H1 (cell line): ENCODE results near the gene NOL4L. TPM values are rescaled to one million over a fixed set of nuclear protein-coding genes. Genes with fewer than 3 reads are reported as not detected.

ENCODE experiments used
- ATF2 ChIP-seq: IDR thresholded peaks from 2 replicates; pipeline ENCODE4 v1.6.1; 2012; ENCODE audit warnings: low read length, inconsistent platforms
- CBX5 ChIP-seq: fragments of 300-800, 300-1000 bp; sonication (generic); IDR thresholded peaks from 2 replicates; pipeline ENCODE4 v1.7.1; 2016; ENCODE audit warnings: antibody characterized with exemption, low read length, low read depth
- CHD7 ChIP-seq: fragments of 300-600 bp; sonication (generic); IDR thresholded peaks from 2 replicates; pipeline ENCODE4 v1.7.1; 2012; ENCODE audit warnings: low read length, moderate library complexity, mild to moderate bottlenecking, inconsistent platforms; ENCODE audit not compliant: insufficient replicate concordance
- EP300 ChIP-seq, 2 experiments: IDR thresholded peaks; 1 replicate in 1 of 2; 2 replicates in 1 of 2; pipeline ENCODE4 v1.6.1; 2011 to 2012; ENCODE audit warnings: low read depth in 2 of 2, low read length in 2 of 2, mild to moderate bottlenecking in 2 of 2, borderline replicate concordance in 1 of 2, inconsistent platforms in 1 of 2, moderate library complexity in 1 of 2
- HDAC2 ChIP-seq, 2 experiments: fragments of 300-600 bp in 1 of 2; sonication (generic) in 1 of 2; IDR thresholded peaks; 2 replicates each; pipeline ENCODE4 v1.6.1; 2011 to 2012; ENCODE audit warnings: low read depth in 2 of 2, low read length in 2 of 2, mild to moderate bottlenecking in 2 of 2, moderate library complexity in 2 of 2, borderline replicate concordance in 1 of 2, inconsistent platforms in 1 of 2
- POLR2AphosphoS5 ChIP-seq: IDR thresholded peaks from 2 replicates; pipeline ENCODE4 v1.6.1; 2011; ENCODE audit warnings: low read depth, low read length
- RNF2 ChIP-seq: fragments of 200-900, 300-1000 bp; sonication (generic); IDR thresholded peaks from 2 replicates; pipeline ENCODE4 v1.7.1; 2016; ENCODE audit warnings: borderline replicate concordance, low read depth, mild to moderate bottlenecking, antibody characterized with exemption, low read length; ENCODE audit not compliant: poor library complexity, severe bottlenecking; ENCODE audit errors: missing control alignments
- SP2 ChIP-seq: IDR thresholded peaks from 2 replicates; pipeline ENCODE4 v1.6.1; 2012; ENCODE audit warnings: mild to moderate bottlenecking, low read length, inconsistent platforms
- polyA plus RNA-seq, 7 experiments: library from polyadenylated mRNA; depleted of rRNA in 3 of 7; stranded (reverse) in 5 of 7; unstranded in 2 of 7; fragments of >200 nt in 5 of 7; fragments of 200-250 nt in 2 of 7; gene quantifications; 1 replicate in 5 of 7; 2 replicates in 1 of 7; 4 replicates in 1 of 7; pipeline versions ENCODE4 v1.2.1 to v1.2.3, GENCODE V29; 2011 to 2013; ENCODE audit warnings: missing spikeins in 2 of 7, mixed read lengths in 2 of 7
- total RNA-seq: library from RNA; stranded (reverse); fragmentation: NEBNext Ultra II Directional; extraction: Animal tissue kit (Norgen Biotek cat#: 25700); gene quantifications from 2 replicates; pipeline ENCODE4 v1.2.1, GENCODE V29; 2021

NOL4L gene
- total and polyA plus RNA-seq, 2 of the 8 experiments (the other 6 are each of a cell fraction or from before 2014, with no cell fraction given), result 15.3 to 23.7 TPM

GRCh38 chr20:32585586-32586127 is 524 bp upstream of the NOL4L start (continued):
- TF ChIP-seq CHD7 (no peak), HDAC2 (IDR thresholded peaks at IDR 0.05; ENCODE audit: borderline replicate concordance in 1 of 2, low read depth in 2 of 2, low read length in 2 of 2) (no peak), EP300 (IDR thresholded peaks at IDR 0.05; ENCODE audit: borderline replicate concordance in 1 of 2, low read depth in 2 of 2, low read length in 2 of 2) (no peak), ATF2 (no peak), SP2 (no peak), RNF2 (no peak), CBX5 (no peak), POLR2AphosphoS5 (no peak)
